Keratinocyte (primary cell): ENCODE results near the gene WNT16. TPM values are rescaled to one million over a fixed set of nuclear protein-coding genes. Genes with fewer than 3 reads are reported as not detected.

Source experiments
- DNase-seq: peaks from one replicate; pipeline ENCODE4 v3.0.0-alpha.2; 2011; ENCODE audit warnings: low read depth, missing footprints, low spot score
- FAIRE-seq: peaks from 2 replicates; lab custom pipeline; 2011; peaks lifted over from hg19 to GRCh38; lab: Jason Lieb, UNC
- H2AFZ ChIP-seq: 2 replicates; pipeline ENCODE4 v1.6.0; 2012; ENCODE audit warnings: low read length, control low read depth, inconsistent platforms; ENCODE audit not compliant: control insufficient read depth
- H3K27ac ChIP-seq: 2 replicates; pipeline ENCODE4 v1.5.1; 2011; ENCODE audit warnings: low read length; ENCODE audit not compliant: control insufficient read depth, insufficient read depth
- H3K27me3 ChIP-seq: 3 replicates; pipeline ENCODE4 v1.6.0; 2011; ENCODE audit warnings: low read length; ENCODE audit not compliant: control insufficient read depth, insufficient read depth; ENCODE audit errors: extremely low read depth
- H3K36me3 ChIP-seq, 2 experiments: 2 replicates in 1 of 2; 3 replicates in 1 of 2; pipeline ENCODE4 v1.5.1; 2011; ENCODE audit warnings: low read length in 2 of 2, mild to moderate bottlenecking in 1 of 2; ENCODE audit not compliant: control insufficient read depth in 2 of 2, insufficient read depth in 2 of 2; ENCODE audit errors: extremely low read depth in 1 of 2
- H3K4me1 ChIP-seq: 3 replicates; pipeline ENCODE4 v1.5.1; 2011; ENCODE audit warnings: low read length; ENCODE audit not compliant: control insufficient read depth, insufficient read depth; ENCODE audit errors: extremely low read depth
- H3K4me2 ChIP-seq: 3 replicates; pipeline ENCODE4 v1.6.0; 2011; ENCODE audit warnings: low read depth, low read length; ENCODE audit not compliant: control insufficient read depth, insufficient read depth; ENCODE audit errors: extremely low read depth
- H3K4me3 ChIP-seq, 3 experiments: fragments of 200-600 bp in 1 of 3; sonication (generic) in 1 of 3; 2 replicates in 2 of 3; 3 replicates in 1 of 3; pipeline ENCODE4 v1.5.1; 2011 to 2016; ENCODE audit warnings: low read length in 3 of 3, mild to moderate bottlenecking in 3 of 3, control low read depth in 2 of 3, inconsistent platforms in 1 of 3, low read depth in 1 of 3, mixed read lengths in 1 of 3, mixed run types in 1 of 3, moderate library complexity in 1 of 3; ENCODE audit not compliant: control insufficient read depth in 2 of 3, insufficient read depth in 2 of 3; ENCODE audit errors: extremely low read depth in 1 of 3
- H3K79me2 ChIP-seq: 2 replicates; pipeline ENCODE4 v1.6.0; 2012; ENCODE audit warnings: low read length; ENCODE audit not compliant: control insufficient read depth, insufficient read depth
- H3K9ac ChIP-seq: 3 replicates; pipeline ENCODE4 v1.6.0; 2011; ENCODE audit warnings: low read length; ENCODE audit not compliant: control insufficient read depth, insufficient read depth; ENCODE audit errors: extremely low read depth
- H3K9me1 ChIP-seq: 3 replicates; pipeline ENCODE4 v1.6.0; 2011; ENCODE audit warnings: low read length; ENCODE audit not compliant: control insufficient read depth, insufficient read depth; ENCODE audit errors: extremely low read depth
- H3K9me3 ChIP-seq: 2 replicates; pipeline ENCODE4 v1.5.1; 2012; ENCODE audit warnings: low read depth, low read length; ENCODE audit not compliant: control insufficient read depth
- H4K20me1 ChIP-seq: 3 replicates; pipeline ENCODE4 v1.6.0; 2011; ENCODE audit warnings: low read length; ENCODE audit not compliant: control insufficient read depth, insufficient read depth; ENCODE audit errors: extremely low read depth
- CTCF ChIP-seq, 3 experiments: IDR thresholded peaks in 1 of 3; conservative IDR thresholded peaks in 1 of 3; optimal IDR thresholded peaks in 1 of 3; 2 replicates in 2 of 3; 3 replicates in 1 of 3; pipeline versions ENCODE3 to v1.5.1; 2011; ENCODE audit warnings: low read length in 3 of 3, mild to moderate bottlenecking in 3 of 3, moderate library complexity in 2 of 3, control low read depth in 1 of 3, inconsistent platforms in 1 of 3; ENCODE audit not compliant: insufficient read depth in 2 of 3; ENCODE audit errors: extremely low read depth in 1 of 3
- EZH2 ChIP-seq: IDR thresholded peaks from one replicate; pipeline ENCODE4 v1.6.1; 2012; ENCODE audit warnings: inconsistent platforms, mild to moderate bottlenecking, low read length, moderate library complexity
- dilution Hi-C: fragments of 300-500 bp; cut with MboI; formaldehyde crosslinking; loops from one replicate; pipeline ENCODE4 v1.7.0; 2020; ENCODE audit warnings: low sequenced_read_pairs; ENCODE audit not compliant: extremely low pct_ligation_motif_present
- polyA plus RNA-seq, 5 experiments: library from polyadenylated mRNA; depleted of rRNA in 3 of 5; stranded (reverse) in 3 of 5; stranded (forward) in 1 of 5; unstranded in 1 of 5; fragments of >200 nt; gene quantifications; 1 replicate in 1 of 5; 2 replicates in 3 of 5; 3 replicates in 1 of 5; pipeline versions ENCODE4 v1.2.1 to v1.2.3, GENCODE V29; 2011 to 2012; ENCODE audit warnings: missing spikeins in 2 of 5, low read depth in 1 of 5, low replicate concordance in 1 of 5

WNT16 gene
- polyA plus RNA-seq, 1 donor (not counting 4 experiments of a cell fraction or from before 2014, with no cell fraction given) = not detected

GRCh38 chr7:121388950-121389349 is 60.1 kb downstream of the WNT16 start:
- no peaks in the 10 kb centered on the region for H3K9me1 ChIP-seq
- peaks cover 2 to 13% of the 10 kb centered on the region in 2 experiments for H3K36me3 ChIP-seq
- H3K27ac ChIP-seq = no peak overlapping the region
- H3K9me3 ChIP-seq = no peaks in the 10 kb centered on the region
- no peak overlapping the region for H2AFZ ChIP-seq
- H3K79me2 ChIP-seq = peaks cover 95% of the 10 kb centered on the region
- DNase-seq (no peak), FAIRE-seq (no peak)
- dilution Hi-C loops = loop anchor here (25.0 kb wide), 1 partner anchor 173 kb away; no protein-coding TSS in a partner anchor
- no peak overlapping the region for H3K4me3 ChIP-seq
- no peak overlapping the region for H3K9ac ChIP-seq
- H3K27me3 ChIP-seq = no peaks in the 10 kb centered on the region
- H3K4me2 ChIP-seq = no peak overlapping the region
- H3K4me1 ChIP-seq = no peaks in the 10 kb centered on the region
- no peaks in the 10 kb centered on the region for H4K20me1 ChIP-seq
- no peak for TF ChIP-seq EZH2
- TF ChIP-seq CTCF (optimal IDR thresholded peaks at IDR 0.05 in 1 of 3, IDR thresholded peaks at IDR 0.05 in 1 of 3, conservative IDR thresholded peaks at IDR 0.05 in 1 of 3; ENCODE audit: extremely low read depth in 1 of 3, insufficient read depth in 2 of 3, low read length in 3 of 3) = no peak

- Histone ChIP-seq H3K9ac (no peak overlapping the region), H3K36me3 (peaks cover 2 to 13% of the 10 kb centered on the region in 2 experiments), H2AFZ (no peak overlapping the region), H3K4me2 (no peak overlapping the region), H3K9me1 (no peaks in the 10 kb centered on the region), H3K79me2 (peaks cover 96% of the 10 kb centered on the region), H3K27ac (no peak overlapping the region), H3K4me1 (peaks cover 4% of the 10 kb centered on the region), H3K27me3 (no peaks in the 10 kb centered on the region), H3K9me3 (no peaks in the 10 kb centered on the region), H3K4me3 (no peak overlapping the region), H4K20me1 (no peaks in the 10 kb centered on the region)
- FAIRE-seq (no peak), DNase-seq (no peak)
- TF ChIP-seq CTCF (optimal IDR thresholded peaks at IDR 0.05 in 1 of 3, IDR thresholded peaks at IDR 0.05 in 1 of 3, conservative IDR thresholded peaks at IDR 0.05 in 1 of 3; ENCODE audit: extremely low read depth in 1 of 3, insufficient read depth in 2 of 3, low read length in 3 of 3) = no peak
- TF ChIP-seq EZH2 = no peak
- dilution Hi-C loops = loop anchor here (25.0 kb wide), 1 partner anchor 172 kb away; no protein-coding TSS in a partner anchor
Measured at GRCh38 chr7:121390109-121390508, 61.3 kb downstream of the WNT16 start.
